ENCODE data around the gene RBKS.
"Not testable (repeated sequence)": the region's sequence is repeated elsewhere in the genome, so short reads cannot be mapped to it uniquely, and the experiment has no call there.

GRCh38 chr2:27863955-27864354 is 26.2 kb downstream of the RBKS start:
- TF ChIP-seq DRAP1 (CRISPR knock-in tag; IDR thresholded peaks at IDR 0.05); RELA (CRISPR knock-in tag; IDR thresholded peaks at IDR 0.05); NPAS2 (CRISPR knock-in tag; IDR thresholded peaks at IDR 0.05; ENCODE audit: borderline replicate concordance); MED8 (CRISPR knock-in tag; IDR thresholded peaks at IDR 0.05; ENCODE audit: insufficient replicate concordance); ZBTB37 (CRISPR knock-in tag; IDR thresholded peaks at IDR 0.05); HDAC2 (CRISPR knock-in tag; IDR thresholded peaks at IDR 0.05); TARDBP (CRISPR knock-in tag; IDR thresholded peaks at IDR 0.05): not testable (repeated sequence)

All from HepG2 (cell line).